PC-9 (cell line): ENCODE data around the gene ITGB8. TPM values are rescaled to one million over a fixed set of nuclear protein-coding genes. Genes with fewer than 3 reads are reported as not detected.
"Not testable (repeated sequence)": the region's sequence is repeated elsewhere in the genome, so short reads cannot be mapped to it uniquely, and the experiment has no call there.

ENCODE experiments used
- BruUV-seq: library from RNA; stranded (reverse); fragments of 400-500 nt; replicated peaks from 2 replicates; lab custom pipeline; 2021; lab: Mats Ljungman, UMichigan
- CTCF ChIA-PET: fragments of 300-600 bp; sonication (Branson Sonifier 250); formaldehyde crosslinking; loops from one replicate; lab custom pipeline; 2022; ENCODE audit warnings: antibody characterized with exemption; lab: Charles Lee
- POLR2A ChIA-PET: fragments of 300-600 bp; sonication (Branson Sonifier 250); formaldehyde crosslinking; loops from one replicate; lab custom pipeline; 2022; ENCODE audit warnings: antibody characterized with exemption; ENCODE audit not compliant: unreplicated experiment; lab: Charles Lee
- DNase-seq, 2 experiments: peaks; one replicate each; pipeline versions ENCODE4 v3.0.0 to v3.0.0-alpha.2; 2015 to 2022; ENCODE audit warnings: mixed read lengths in 1 of 2
- H2AFZ ChIP-seq: fragments of 200-600 bp; sonication (generic); 2 replicates; pipeline ENCODE4 v1.8.1; 2017; ENCODE audit warnings: antibody characterized with exemption
- H3F3A ChIP-seq: fragments of 200-600 bp; sonication (generic); 2 replicates; pipeline ENCODE4 v1.8.1; 2017; ENCODE audit warnings: antibody characterized with exemption, mild to moderate bottlenecking, low read depth; ENCODE audit not compliant: insufficient read depth
- H3K27ac ChIP-seq: fragments of 200-600 bp; sonication (generic); 2 replicates; pipeline ENCODE4 v1.6.1; 2016; ENCODE audit warnings: mixed run types
- H3K27me3 ChIP-seq: fragments of 200-600 bp; sonication (generic); 2 replicates; pipeline ENCODE4 v1.6.1; 2016; ENCODE audit warnings: low read depth, mixed run types; ENCODE audit not compliant: insufficient read depth
- H3K36me3 ChIP-seq: fragments of 200-600 bp; sonication (generic); 2 replicates; pipeline ENCODE4 v1.6.1; 2016; ENCODE audit warnings: low read depth, mixed run types
- H3K4me1 ChIP-seq: fragments of 200-600 bp; sonication (generic); replicated peaks from 2 replicates; pipeline ENCODE4 v1.6.1; 2016; ENCODE audit warnings: mixed run types; ENCODE audit not compliant: insufficient read depth
- H3K4me2 ChIP-seq: fragments of 200-600 bp; sonication (generic); 2 replicates; pipeline ENCODE4 v1.6.1; 2017; ENCODE audit warnings: mixed run types
- H3K4me3 ChIP-seq: fragments of 200-600 bp; sonication (generic); 2 replicates; pipeline ENCODE4 v1.6.1; 2016; ENCODE audit warnings: mixed run types
- H3K79me2 ChIP-seq: fragments of 200-600 bp; sonication (generic); 2 replicates; pipeline ENCODE4 v1.6.1; 2017; ENCODE audit warnings: low read depth, mixed run types
- H3K9me2 ChIP-seq: fragments of 200-600 bp; sonication (generic); 2 replicates; pipeline ENCODE4 v1.8.1; 2017; ENCODE audit warnings: mild to moderate bottlenecking; ENCODE audit not compliant: insufficient read depth
- H3K9me3 ChIP-seq: fragments of 200-600 bp; sonication (generic); 2 replicates; pipeline ENCODE4 v1.8.1; 2016; ENCODE audit warnings: low read depth; ENCODE audit not compliant: insufficient read depth
- H4K20me1 ChIP-seq: fragments of 200-600 bp; sonication (generic); 2 replicates; pipeline ENCODE4 v1.8.1; 2017; ENCODE audit not compliant: insufficient read depth
- EZH2 ChIP-seq: fragments of 200-600 bp; sonication (generic); IDR thresholded peaks from 2 replicates; pipeline ENCODE4 v1.8.0; 2017; ENCODE audit warnings: antibody characterized with exemption, low read depth
- intact Hi-C: fragments of 100-400 bp; cut with micrococcal nuclease; formaldehyde crosslinking; loops from one replicate; pipeline ENCODE4 v1.10.0; 2022; ENCODE audit not compliant: unreplicated experiment
- total RNA-seq: library from RNA; stranded (reverse); gene quantifications from 2 replicates; pipeline ENCODE4 v1.2.3, GENCODE V29; 2021
- TF ChIP-seq, protein P1 (sequence below): fragments of 200-600 bp; sonication (generic); conservative IDR thresholded peaks from 2 replicates; pipeline ENCODE4 v1.6.1; 2017; ENCODE audit warnings: mixed run types, antibody characterized with exemption, mild to moderate bottlenecking, moderate library complexity

Gene ITGB8
- total RNA-seq, 1 experiment from 2014 or later: 20.1 TPM

DNA sequence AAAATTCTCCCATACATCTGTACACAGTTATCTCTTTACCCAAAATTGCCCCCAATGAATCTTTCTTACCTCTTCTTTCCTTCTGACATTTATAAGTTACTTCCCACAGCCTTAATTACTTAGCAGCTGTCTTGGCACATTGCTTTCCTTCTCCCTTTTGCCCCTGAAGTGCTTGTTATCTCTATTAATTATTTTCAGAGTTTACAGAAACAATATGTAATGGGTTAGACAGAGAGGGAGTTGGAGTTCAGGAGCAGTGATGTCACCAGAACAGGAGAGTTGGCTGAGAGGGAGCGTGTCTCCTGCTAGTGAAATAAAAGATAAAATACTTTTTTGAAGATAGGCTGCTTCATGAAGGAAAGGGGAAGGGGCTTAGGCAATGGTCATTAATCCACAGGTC, 57.4 kb downstream of the ITGB8 start:
- no peak for TF ChIP-seq EZH2
- TF ChIP-seq, protein P1, sequence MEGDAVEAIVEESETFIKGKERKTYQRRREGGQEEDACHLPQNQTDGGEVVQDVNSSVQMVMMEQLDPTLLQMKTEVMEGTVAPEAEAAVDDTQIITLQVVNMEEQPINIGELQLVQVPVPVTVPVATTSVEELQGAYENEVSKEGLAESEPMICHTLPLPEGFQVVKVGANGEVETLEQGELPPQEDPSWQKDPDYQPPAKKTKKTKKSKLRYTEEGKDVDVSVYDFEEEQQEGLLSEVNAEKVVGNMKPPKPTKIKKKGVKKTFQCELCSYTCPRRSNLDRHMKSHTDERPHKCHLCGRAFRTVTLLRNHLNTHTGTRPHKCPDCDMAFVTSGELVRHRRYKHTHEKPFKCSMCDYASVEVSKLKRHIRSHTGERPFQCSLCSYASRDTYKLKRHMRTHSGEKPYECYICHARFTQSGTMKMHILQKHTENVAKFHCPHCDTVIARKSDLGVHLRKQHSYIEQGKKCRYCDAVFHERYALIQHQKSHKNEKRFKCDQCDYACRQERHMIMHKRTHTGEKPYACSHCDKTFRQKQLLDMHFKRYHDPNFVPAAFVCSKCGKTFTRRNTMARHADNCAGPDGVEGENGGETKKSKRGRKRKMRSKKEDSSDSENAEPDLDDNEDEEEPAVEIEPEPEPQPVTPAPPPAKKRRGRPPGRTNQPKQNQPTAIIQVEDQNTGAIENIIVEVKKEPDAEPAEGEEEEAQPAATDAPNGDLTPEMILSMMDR: no peak
- H3K36me3 ChIP-seq: no peaks in the 10 kb centered on the region

DNA sequence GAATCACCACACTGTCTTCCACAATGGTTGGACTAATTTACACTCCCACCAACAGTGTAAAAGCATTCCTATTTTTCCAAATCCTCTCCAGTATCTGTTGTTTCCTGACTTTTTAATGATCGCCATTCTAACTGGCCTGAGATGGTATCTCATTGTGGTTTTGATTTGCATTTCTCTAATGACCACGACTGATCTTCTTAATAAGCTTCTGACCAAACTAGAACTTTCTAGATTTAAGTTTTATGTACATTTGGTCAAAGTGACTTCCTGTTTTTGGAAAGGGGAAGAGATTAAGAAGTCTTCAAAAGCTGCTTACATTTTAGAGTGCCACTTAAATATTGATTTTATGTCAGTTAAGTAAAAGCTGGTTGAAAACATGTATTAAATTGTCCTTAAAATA, 58.5 kb downstream of the ITGB8 start:
- CTCF ChIA-PET, H3K4me1 ChIP-seq, DNase-seq, H2AFZ ChIP-seq, H3K36me3 ChIP-seq, BruUV-seq, H4K20me1 ChIP-seq, H3K27me3 ChIP-seq, H3F3A ChIP-seq, H3K9me2 ChIP-seq, POLR2A ChIA-PET, H3K4me2 ChIP-seq, H3K4me3 ChIP-seq, H3K9me3 ChIP-seq, intact Hi-C loops, H3K79me2 ChIP-seq, H3K27ac ChIP-seq: not testable (repeated sequence)

More for the DNA sequence above, 57.4 kb downstream of the ITGB8 start:
- Histone ChIP-seq H4K20me1 (no peaks in the 10 kb centered on the region), H3K27me3 (no peaks in the 10 kb centered on the region), H3K4me3 (no peak overlapping the region), H3K9me2 (no peaks in the 10 kb centered on the region), H3F3A (no peaks in the 10 kb centered on the region), H3K27ac (no peak overlapping the region), H3K79me2 (no peaks in the 10 kb centered on the region), H3K9me3 (no peaks in the 10 kb centered on the region), H3K4me1 (no peaks in the 10 kb centered on the region), H3K4me2 (no peak overlapping the region), H2AFZ (no peak overlapping the region)
- no peak for DNase-seq
- intact Hi-C loops: no loop called here
- CTCF ChIA-PET: no interaction called here
- POLR2A ChIA-PET: no interaction called here
- no TSS peak for BruUV-seq

DNA sequence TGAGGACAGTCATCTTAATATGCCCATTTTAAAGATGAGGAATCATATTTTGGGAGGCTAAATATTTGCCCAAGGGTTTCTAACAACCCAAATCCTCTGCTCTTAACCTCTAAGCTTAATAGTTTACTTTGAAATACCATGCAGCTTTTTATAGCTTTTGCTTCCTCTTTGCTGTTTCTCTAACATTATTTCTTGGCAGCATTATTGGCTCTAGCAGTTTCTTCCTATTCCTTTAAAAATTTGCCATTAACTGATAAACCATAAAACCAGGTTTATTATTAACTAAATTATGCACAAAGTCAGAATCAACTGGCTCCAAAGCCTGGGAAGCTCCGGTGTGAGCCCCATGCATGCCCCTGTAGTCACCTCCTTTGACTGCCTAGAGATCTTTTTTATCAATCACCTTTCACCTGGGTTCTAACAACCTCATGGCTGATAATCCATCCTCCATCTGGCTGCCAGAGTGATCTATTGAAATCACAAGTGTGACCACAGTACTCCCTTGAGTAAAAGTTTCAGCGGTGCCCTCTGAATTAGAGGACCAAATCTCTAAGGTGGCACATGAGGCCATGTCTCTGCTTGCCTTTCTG, 62.4 kb downstream of the ITGB8 start:
- BruUV-seq: no TSS peak
- intact Hi-C loops: no loop called here
- CTCF ChIA-PET: no interaction called here
- Histone ChIP-seq H3K4me2 (no peak overlapping the region), H3K9me3 (no peaks in the 10 kb centered on the region), H3K9me2 (no peaks in the 10 kb centered on the region), H4K20me1 (no peaks in the 10 kb centered on the region), H3K27me3 (no peaks in the 10 kb centered on the region), H3K79me2 (no peaks in the 10 kb centered on the region), H3K36me3 (no peaks in the 10 kb centered on the region), H3K27ac (no peak overlapping the region), H3K4me3 (no peak overlapping the region), H2AFZ (no peak overlapping the region), H3K4me1 (peaks cover 8% of the 10 kb centered on the region; the same call in 1 of the 2 replicates), H3F3A (no peaks in the 10 kb centered on the region)
- POLR2A ChIA-PET: no interaction called here
- DNase-seq: no peak
- TF ChIP-seq, protein P1: no peak
- TF ChIP-seq EZH2: no peak

DNA sequence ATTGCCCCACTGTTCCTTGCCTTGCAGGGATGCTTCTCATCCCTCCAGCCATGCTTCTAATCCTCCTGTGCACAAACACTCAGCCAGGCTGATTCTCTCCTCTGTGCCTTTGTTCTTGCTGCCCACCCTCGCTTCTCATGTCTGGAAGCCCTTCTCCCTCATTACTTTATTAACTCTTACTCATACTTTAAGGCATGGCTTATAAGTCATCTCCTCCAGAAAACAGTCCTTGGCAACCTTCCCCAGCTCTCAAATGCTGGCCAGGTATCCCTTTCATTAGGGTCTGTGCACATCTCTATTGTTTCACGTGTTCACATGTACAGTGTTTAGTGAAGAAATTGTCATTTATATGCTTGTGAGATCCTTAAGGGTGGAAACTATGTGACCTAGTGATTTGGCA, 62.9 kb downstream of the ITGB8 start:
- CTCF ChIA-PET: no interaction called here

More for the DNA sequence above, 62.9 kb downstream of the ITGB8 start:
- Histone ChIP-seq H3K4me1 (peaks cover 8% of the 10 kb centered on the region; the same call in 1 of the 2 replicates), H3F3A (no peaks in the 10 kb centered on the region), H3K4me2 (no peak overlapping the region), H3K9me3 (no peaks in the 10 kb centered on the region), H3K4me3 (no peak overlapping the region), H3K79me2 (no peaks in the 10 kb centered on the region), H3K9me2 (no peaks in the 10 kb centered on the region), H3K27me3 (no peaks in the 10 kb centered on the region), H3K36me3 (no peaks in the 10 kb centered on the region), H4K20me1 (no peaks in the 10 kb centered on the region), H2AFZ (no peak overlapping the region), H3K27ac (no peak overlapping the region)
- no TSS peak for BruUV-seq
- intact Hi-C loops: no loop called here
- POLR2A ChIA-PET: no interaction called here
- no peak for DNase-seq
- TF ChIP-seq, protein P1: no peak
- no peak for TF ChIP-seq EZH2
